Lower lobe of right lung (tissue), 2 donors: ENCODE results near the gene CLSTN2. TPM values are rescaled to one million over a fixed set of nuclear protein-coding genes. Genes with fewer than 3 reads are reported as not detected.

Source experiments
- ATAC-seq, 2 donors: fragments of 200-7000 bp; cut with Tn5 transposase; one replicate each; pipeline ENCODE4 v1.9.1; 2020 to 2022; ENCODE audit warnings: mild to moderate bottlenecking in 2 of 2, moderate library complexity in 2 of 2
- DNase-seq: peaks from one replicate; pipeline ENCODE4 v3.0.0-alpha.2; 2020
- H3K27ac ChIP-seq: fragments of 200-600 bp; one replicate; pipeline ENCODE4 v1.8.0; 2022
- H3K27me3 ChIP-seq: fragments of 200-600 bp; one replicate; pipeline ENCODE4 v1.8.0; 2022; ENCODE audit warnings: low read depth
- H3K36me3 ChIP-seq: fragments of 200-600 bp; one replicate; pipeline ENCODE4 v1.8.0; 2022; ENCODE audit warnings: mild to moderate bottlenecking
- H3K4me1 ChIP-seq: fragments of 200-600 bp; one replicate; pipeline ENCODE4 v1.8.0; 2022
- H3K4me3 ChIP-seq: fragments of 200-600 bp; one replicate; pipeline ENCODE4 v1.8.0; 2022; ENCODE audit warnings: mild to moderate bottlenecking
- H3K9me3 ChIP-seq: fragments of 200-600 bp; one replicate; pipeline ENCODE4 v1.8.0; 2022
- intact Hi-C: fragments of 100-400 bp; cut with DNase I; formaldehyde crosslinking; loops from one replicate; pipeline ENCODE4 v1.11.0; 2022
- total RNA-seq: library from RNA; stranded (reverse); fragmentation: NEBNext Ultra II Directional; extraction: Animal tissue kit (Norgen Biotek cat#: 25700); gene quantifications from one replicate; pipeline ENCODE4 v1.2.1, GENCODE V29; 2021
- TF ChIP-seq, protein P1 (sequence below): fragments of 200-600 bp; IDR thresholded peaks from one replicate; pipeline ENCODE4 v1.8.0; 2022; ENCODE audit warnings: antibody characterized with exemption, mild to moderate bottlenecking
- donor health status: DM: no; HTN: yes; CAD: no; lungs with severe emphysema.

Gene CLSTN2
- total RNA-seq, 1 donor from 2014 or later, result 4.5 TPM

DNA sequence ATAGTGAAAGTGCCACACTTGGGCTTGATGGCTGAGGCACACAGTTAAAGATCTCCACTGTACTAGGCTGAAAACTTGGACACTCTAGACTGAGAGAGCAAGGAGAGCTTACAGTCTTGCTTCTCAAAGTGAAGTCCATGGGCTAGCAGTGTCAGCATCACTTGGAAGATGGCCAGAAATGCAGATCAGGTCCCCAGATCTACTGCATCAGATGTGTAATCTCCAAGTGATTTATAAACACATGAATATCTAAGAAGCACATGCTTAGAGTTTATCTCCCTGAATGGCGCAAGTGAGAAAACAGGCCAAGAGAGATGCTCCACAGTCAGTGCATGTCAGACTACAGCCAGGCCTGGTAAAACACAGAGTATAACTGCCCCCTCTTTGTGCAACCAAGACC lies 308.6 kb downstream of the CLSTN2 start:
- TF ChIP-seq, protein P1, sequence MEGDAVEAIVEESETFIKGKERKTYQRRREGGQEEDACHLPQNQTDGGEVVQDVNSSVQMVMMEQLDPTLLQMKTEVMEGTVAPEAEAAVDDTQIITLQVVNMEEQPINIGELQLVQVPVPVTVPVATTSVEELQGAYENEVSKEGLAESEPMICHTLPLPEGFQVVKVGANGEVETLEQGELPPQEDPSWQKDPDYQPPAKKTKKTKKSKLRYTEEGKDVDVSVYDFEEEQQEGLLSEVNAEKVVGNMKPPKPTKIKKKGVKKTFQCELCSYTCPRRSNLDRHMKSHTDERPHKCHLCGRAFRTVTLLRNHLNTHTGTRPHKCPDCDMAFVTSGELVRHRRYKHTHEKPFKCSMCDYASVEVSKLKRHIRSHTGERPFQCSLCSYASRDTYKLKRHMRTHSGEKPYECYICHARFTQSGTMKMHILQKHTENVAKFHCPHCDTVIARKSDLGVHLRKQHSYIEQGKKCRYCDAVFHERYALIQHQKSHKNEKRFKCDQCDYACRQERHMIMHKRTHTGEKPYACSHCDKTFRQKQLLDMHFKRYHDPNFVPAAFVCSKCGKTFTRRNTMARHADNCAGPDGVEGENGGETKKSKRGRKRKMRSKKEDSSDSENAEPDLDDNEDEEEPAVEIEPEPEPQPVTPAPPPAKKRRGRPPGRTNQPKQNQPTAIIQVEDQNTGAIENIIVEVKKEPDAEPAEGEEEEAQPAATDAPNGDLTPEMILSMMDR, result no peak
- ATAC-seq (no peak), DNase-seq (no peak)
- Histone ChIP-seq H3K4me1 (no peaks in the 10 kb centered on the region), H3K4me3 (no peak overlapping the region), H3K27ac (no peak overlapping the region), H3K36me3 (no peaks in the 10 kb centered on the region), H3K27me3 (no peaks in the 10 kb centered on the region), H3K9me3 (no peaks in the 10 kb centered on the region)
- intact Hi-C loops, result no loop called here

DNA sequence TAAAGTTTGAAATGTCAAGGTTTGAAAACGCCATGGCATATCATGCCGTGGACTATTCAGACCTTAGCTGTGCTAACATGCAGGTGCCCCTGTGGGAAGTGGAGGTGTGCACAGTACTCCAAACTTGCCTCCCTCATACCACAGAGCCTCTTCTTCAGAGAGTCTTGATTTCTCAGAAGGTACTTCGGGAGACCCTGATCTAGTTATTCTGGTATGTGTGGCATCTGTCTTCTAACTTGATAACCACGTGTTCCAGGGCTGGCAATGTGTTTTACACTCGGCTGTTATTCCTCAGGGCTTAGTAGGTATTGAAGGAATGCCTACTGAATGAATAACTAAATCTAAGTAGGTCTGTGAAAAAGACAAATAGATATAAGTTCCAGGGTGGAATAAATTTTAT lies 309.9 kb downstream of the CLSTN2 start:
- TF ChIP-seq, protein P1, result no peak
- Histone ChIP-seq H3K27ac (no peak overlapping the region), H3K4me3 (no peak overlapping the region), H3K36me3 (no peaks in the 10 kb centered on the region), H3K9me3 (no peaks in the 10 kb centered on the region), H3K27me3 (no peaks in the 10 kb centered on the region), H3K4me1 (no peaks in the 10 kb centered on the region)
- intact Hi-C loops, result no loop called here
- no peak for DNase-seq
- ATAC-seq, result peak; percentile 65 to 67

DNA sequence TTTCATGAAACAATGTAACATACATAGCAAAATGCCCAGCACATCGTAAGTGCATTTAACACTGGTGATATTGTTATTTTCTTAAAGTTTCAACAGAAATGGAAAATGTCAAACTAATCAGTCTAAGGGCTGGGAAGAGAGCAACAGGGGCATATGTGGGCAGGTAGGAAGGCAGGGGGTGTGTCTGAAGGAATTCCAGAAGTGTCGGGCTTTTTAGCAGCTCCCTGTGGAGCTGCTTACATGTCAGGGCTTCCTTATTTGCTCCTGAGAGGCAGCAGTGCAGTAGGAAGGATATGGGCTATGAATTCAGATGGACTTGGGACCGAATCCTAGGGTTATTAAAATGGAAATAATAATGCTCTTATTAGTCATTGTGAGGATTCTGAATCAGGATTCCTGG lies 311.6 kb downstream of the CLSTN2 start:
- H3K4me1 ChIP-seq, result no peaks in the 10 kb centered on the region
- ATAC-seq, result no peak
- no peaks in the 10 kb centered on the region for H3K9me3 ChIP-seq
- H3K4me3 ChIP-seq, result no peak overlapping the region
- no peaks in the 10 kb centered on the region for H3K27me3 ChIP-seq
- DNase-seq, result no peak
- H3K27ac ChIP-seq, result no peak overlapping the region
- H3K36me3 ChIP-seq, result no peaks in the 10 kb centered on the region
- intact Hi-C loops, result no loop called here
- TF ChIP-seq, protein P1, result no peak

DNA sequence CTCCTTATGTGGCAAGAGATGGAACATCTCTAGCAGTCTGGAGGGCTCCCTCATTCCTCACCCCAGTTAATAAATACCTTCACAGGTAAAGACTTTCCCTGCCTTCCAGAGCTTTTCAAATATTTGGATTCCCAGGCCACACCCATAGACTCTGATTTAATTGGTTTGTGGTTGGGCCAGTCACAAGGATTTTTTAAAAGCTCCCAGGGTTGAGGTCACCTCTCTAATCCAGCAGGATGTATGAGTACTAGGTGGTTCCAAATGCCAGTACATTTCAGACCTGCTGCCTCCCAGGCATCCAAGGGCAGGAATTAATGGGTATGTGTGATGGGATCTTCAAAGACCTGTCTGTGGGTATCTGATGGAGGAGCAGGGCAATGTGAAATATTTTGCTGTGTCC lies 312.8 kb downstream of the CLSTN2 start:
- H3K4me3 ChIP-seq, result no peak overlapping the region
- TF ChIP-seq, protein P1, result no peak
- H3K27me3 ChIP-seq, result no peaks in the 10 kb centered on the region
- H3K4me1 ChIP-seq, result no peaks in the 10 kb centered on the region
- no peaks in the 10 kb centered on the region for H3K9me3 ChIP-seq
- DNase-seq (no peak), ATAC-seq (no peak)
- no peak overlapping the region for H3K27ac ChIP-seq
- intact Hi-C loops, result no loop called here
- no peaks in the 10 kb centered on the region for H3K36me3 ChIP-seq

DNA sequence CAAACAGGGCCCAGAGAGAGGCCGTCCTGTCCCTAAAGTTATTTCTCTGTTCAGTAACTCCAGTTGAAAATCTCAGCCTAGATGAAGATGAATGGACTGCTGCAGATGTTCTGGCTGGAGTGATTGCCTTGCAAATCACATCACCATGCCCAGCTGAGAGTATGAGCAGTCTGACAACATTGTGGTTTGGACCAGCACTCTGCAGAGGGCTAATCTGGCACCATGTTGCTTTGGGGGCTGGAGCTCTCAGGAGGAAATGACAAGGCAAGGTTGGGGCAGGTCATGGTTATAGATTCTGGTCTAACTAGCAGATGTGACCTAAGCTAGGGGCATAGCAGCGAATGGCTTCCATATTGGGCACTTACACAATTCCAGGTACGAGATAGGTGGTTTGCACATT lies 314.2 kb downstream of the CLSTN2 start:
- H3K27me3 ChIP-seq, result no peaks in the 10 kb centered on the region
- H3K36me3 ChIP-seq, result no peaks in the 10 kb centered on the region
- DNase-seq (no peak), ATAC-seq (no peak)
- H3K9me3 ChIP-seq, result no peaks in the 10 kb centered on the region
- intact Hi-C loops, result no loop called here
- H3K4me3 ChIP-seq, result no peak overlapping the region
- TF ChIP-seq, protein P1, result no peak
- H3K4me1 ChIP-seq, result no peaks in the 10 kb centered on the region
- no peak overlapping the region for H3K27ac ChIP-seq
